Mesenteric fat pad (tissue), 1 donor: ENCODE data around the gene BSN. TPM values are rescaled to one million over a fixed set of nuclear protein-coding genes. Genes with fewer than 3 reads are reported as not detected.

ENCODE experiments used
- DNase-seq: peaks from one replicate; pipeline ENCODE4 v3.0.0-alpha.2; 2020; ENCODE audit warnings: low spot score
- total RNA-seq: library from RNA; stranded (reverse); fragmentation: NEBNext Ultra II Directional; extraction: Animal tissue kit (Norgen Biotek cat#: 25700); gene quantifications from one replicate; pipeline ENCODE4 v1.2.1, GENCODE V29; 2021
- donor health status: DM: yes; HTN: yes; CAD: no.

The BSN gene
- total RNA-seq, 1 donor from 2014 or later: 0.16 TPM

DNA sequence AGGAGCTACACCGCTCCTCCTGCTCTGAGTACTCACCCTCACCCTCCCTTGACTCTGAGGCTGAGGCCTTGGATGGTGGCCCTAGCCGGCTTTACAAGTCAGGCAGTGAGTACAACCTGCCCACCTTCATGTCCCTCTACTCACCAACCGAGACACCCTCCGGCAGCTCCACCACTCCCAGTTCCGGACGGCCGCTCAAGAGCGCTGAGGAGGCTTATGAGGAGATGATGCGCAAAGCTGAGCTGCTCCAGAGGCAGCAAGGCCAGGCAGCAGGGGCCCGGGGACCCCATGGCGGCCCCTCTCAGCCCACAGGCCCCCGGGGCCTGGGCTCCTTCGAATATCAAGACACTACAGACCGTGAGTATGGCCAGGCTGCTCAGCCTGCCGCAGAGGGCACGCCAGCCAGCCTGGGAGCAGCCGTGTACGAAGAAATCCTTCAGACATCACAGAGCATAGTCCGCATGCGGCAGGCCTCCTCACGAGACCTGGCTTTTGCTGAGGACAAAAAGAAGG is 98.7 kb downstream of the BSN start:
- no peak for DNase-seq

DNA sequence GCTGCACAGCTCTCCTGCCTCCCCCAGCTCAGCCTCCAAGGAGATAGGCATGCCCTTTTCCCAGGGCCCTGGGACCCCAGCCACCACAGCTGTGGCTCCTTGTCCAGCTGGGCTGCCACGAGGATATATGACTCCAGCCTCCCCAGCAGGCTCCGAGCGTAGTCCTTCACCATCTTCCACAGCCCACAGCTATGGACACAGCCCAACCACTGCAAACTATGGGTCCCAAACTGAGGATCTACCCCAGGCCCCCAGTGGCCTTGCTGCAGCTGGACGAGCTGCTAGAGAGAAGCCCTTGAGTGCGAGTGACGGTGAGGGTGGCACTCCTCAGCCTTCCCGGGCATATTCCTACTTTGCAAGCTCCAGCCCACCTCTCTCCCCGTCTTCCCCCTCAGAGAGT is 99.3 kb downstream of the BSN start:
- no peak for DNase-seq

DNA sequence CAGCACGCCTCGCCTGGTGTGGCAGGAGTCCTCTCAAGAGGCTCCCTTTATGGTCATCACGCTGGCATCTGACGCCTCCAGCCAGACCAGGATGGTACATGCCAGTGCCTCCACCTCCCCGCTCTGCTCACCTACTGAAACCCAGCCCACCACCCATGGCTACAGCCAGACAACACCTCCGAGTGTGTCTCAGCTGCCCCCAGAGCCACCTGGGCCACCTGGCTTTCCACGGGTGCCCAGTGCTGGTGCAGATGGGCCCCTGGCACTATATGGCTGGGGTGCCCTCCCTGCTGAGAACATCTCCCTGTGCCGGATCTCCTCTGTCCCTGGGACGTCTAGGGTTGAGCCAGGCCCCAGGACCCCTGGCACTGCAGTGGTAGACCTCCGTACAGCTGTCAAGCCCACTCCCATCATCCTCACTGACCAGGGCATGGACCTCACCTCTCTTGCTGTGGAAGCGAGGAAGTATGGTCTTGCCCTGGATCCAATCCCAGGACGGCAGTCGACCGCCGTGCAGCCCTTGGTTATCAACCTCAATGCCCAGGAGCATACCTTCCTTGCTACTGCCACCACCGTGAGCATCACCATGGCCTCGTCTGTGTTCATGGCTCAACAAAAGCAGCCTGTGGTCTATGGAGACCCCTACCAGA is 100.0 kb downstream of the BSN start:
- DNase-seq: no peak

DNA sequence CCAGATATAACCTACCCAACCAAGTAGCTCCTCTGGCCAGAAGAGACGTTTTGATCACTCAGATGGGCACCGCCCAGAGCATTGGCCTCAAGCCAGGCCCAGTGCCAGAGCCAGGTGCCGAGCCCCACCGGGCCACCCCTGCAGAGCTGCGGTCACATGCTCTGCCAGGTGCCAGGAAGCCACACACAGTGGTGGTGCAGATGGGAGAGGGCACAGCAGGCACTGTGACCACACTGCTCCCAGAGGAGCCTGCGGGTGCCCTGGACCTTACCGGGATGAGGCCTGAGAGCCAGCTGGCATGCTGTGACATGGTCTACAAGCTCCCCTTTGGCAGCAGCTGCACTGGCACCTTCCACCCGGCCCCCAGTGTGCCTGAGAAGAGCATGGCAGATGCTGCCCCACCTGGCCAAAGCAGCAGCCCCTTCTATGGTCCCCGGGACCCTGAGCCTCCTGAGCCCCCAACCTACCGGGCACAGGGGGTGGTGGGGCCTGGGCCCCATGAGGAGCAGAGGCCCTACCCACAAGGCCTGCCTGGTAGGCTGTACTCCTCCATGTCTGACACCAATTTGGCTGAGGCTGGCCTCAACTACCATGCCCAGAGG is 100.8 kb downstream of the BSN start:
- no peak for DNase-seq

DNA sequence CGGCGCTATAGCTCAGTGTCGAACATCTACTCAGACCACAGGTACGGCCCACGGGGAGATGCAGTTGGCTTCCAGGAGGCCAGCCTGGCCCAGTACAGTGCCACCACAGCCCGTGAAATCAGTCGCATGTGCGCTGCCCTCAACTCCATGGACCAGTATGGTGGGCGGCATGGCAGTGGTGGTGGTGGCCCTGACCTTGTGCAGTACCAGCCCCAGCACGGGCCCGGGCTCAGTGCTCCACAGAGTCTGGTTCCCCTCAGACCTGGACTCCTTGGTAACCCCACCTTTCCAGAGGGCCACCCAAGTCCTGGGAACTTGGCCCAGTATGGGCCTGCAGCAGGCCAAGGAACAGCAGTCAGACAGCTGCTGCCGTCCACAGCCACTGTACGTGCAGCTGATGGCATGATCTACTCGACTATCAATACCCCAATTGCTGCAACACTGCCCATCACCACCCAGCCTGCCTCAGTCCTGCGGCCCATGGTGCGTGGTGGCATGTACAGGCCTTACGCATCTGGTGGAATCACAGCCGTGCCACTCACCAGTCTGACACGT is 101.5 kb downstream of the BSN start:
- no peak for DNase-seq

DNA sequence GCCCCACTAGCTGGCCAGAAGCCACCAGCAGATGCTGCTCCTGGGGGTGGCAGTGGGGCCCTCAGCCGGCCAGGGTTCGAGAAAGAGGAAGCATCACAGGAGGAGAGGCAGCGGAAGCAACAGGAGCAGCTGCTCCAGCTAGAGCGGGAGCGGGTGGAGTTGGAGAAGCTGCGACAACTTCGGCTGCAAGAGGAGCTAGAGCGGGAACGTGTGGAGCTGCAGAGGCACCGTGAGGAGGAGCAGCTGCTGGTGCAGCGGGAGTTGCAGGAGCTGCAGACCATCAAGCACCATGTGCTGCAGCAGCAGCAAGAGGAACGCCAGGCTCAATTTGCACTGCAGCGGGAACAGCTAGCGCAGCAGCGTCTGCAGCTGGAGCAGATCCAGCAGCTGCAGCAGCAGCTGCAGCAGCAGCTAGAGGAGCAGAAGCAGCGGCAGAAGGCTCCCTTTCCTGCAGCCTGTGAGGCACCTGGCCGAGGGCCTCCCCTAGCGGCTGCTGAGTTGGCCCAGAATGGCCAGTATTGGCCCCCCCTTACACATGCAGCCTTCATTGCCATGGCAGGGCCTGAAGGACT is 102.3 kb downstream of the BSN start:
- DNase-seq: no peak

DNA sequence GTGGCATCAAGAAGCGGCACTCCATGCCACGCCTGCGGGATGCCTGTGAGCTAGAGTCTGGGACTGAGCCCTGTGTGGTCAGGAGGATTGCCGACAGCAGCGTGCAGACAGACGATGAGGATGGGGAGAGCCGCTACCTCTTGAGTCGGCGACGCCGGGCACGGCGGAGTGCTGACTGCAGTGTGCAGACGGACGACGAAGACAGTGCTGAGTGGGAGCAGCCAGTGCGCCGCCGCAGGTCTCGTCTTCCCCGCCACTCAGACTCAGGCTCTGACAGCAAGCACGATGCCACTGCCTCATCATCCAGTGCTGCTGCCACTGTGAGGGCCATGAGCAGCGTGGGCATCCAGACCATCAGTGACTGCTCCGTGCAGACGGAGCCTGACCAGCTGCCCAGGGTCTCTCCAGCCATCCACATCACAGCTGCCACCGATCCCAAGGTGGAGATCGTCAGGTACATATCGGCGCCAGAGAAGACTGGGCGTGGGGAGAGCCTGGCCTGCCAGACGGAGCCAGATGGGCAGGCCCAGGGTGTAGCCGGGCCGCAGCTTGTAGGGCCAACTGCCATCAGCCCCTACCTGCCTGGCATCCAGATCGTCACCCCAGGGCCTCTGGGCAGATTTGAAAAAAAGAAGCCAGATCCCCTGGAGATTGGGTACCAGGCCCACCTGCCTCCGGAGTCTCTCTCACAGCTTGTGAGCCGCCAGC is 103.1 kb downstream of the BSN start:
- DNase-seq: no peak

DNA sequence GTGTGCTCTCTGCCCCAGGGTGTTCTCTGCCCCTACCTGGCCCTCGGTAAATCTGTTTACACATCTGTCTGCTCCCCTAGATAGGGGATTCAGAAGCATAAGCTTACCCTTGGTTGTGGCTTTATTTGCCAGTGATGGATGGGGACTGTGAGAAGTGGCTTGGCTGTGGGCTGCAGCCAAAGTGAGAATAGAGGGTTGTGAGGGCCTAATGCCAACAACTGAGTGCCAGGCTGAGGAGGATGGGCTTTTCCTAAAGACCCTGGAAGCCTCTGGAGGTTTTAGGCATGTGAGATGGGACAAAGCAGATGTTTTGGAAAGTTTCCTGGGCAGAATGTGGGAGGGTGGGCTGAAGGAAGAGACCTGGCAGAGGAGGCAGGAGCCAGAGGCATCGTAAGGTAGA is 104.4 kb downstream of the BSN start:
- no peak for DNase-seq

DNA sequence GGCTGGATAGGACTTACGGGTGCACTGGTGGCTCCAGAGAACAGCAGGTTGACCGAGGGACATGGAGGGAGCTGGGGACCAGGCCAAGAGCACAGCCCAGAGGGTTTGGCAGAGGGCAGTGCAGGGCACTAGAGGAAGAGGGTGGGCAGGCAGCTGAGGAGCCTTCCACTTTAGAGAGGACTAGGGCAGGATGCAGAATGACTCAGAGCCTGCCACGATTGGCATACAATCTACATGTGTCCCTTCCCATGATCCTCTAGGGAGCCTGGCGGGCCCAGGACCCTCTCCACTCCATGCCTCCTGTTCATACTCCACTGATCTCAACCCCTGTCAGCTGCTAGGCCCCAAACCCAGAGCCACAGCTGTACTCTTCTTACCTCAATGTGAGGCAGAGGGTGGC is 105.5 kb downstream of the BSN start:
- DNase-seq: no peak

DNA sequence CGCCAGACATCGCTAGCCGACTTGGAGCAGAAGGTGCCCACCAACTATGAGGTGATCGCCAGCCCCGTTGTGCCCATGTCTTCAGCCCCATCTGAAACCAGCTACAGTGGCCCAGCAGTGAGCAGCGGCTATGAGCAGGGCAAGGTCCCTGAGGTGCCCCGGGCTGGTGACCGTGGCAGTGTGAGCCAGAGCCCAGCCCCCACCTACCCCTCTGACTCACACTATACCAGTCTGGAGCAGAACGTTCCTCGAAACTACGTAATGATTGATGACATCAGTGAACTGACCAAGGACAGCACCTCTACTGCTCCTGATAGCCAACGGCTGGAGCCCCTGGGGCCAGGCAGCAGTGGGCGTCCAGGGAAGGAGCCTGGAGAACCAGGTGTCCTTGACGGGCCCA is 107.0 kb downstream of the BSN start:
- no peak for DNase-seq

DNA sequence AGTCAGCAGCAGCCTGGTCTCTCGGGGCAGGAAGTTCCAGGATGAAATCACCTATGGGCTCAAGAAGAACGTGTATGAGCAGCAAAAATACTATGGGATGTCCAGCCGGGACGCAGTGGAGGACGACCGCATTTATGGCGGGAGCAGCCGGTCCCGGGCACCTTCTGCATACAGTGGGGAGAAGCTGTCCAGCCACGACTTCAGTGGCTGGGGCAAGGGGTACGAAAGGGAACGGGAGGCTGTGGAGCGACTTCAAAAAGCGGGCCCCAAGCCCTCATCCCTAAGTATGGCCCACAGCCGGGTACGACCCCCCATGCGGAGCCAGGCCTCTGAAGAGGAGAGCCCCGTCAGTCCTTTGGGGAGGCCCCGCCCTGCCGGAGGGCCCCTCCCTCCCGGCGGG is 107.7 kb downstream of the BSN start:
- no peak for DNase-seq

DNA sequence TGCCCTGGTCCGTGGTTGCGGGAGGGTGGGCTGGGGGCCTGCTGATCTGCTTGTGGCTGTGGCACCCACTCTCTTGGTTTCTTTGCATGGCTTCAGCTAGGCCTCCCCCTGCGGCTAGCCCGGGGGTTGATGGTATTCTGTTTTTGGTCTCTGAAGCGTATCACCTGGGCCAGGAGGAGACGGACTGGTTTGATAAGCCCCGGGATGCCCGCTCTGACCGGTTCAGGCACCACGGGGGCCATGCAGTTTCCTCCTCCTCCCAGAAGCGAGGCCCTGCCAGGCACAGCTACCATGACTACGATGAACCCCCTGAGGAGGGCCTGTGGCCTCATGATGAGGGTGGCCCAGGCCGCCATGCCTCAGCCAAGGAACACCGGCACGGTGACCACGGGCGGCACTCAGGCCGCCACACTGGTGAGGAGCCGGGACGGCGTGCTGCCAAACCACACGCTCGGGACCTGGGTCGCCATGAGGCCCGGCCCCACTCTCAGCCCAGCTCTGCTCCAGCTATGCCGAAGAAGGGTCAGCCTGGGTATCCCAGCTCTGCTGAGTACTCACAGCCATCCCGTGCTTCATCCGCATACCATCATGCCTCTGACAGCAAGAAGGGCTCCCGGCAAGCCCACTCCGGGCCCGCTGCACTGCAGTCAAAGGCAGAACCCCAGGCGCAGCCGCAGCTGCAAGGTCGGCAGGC is 108.6 kb downstream of the BSN start:
- DNase-seq: no peak

DNA sequence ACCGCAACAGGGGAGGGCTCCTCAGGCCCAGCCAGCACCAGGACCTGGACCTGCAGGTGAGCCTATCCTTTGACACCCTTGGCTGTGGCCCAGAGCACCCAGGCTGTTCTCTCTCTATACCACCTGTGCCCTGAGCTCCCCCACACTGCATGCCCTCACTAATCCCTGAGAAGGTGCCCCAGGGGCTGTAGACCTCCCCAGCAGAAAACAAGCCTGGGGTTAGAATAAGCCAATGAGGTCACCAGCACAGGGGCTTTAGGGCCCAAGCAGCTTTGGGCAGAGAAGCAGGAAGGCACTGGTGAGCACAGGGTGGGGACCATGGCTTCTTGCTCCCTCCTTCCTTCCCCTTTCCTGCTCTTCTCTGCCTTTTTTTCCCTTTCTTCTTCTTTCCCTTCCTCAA is 109.6 kb downstream of the BSN start:
- no peak for DNase-seq

DNA sequence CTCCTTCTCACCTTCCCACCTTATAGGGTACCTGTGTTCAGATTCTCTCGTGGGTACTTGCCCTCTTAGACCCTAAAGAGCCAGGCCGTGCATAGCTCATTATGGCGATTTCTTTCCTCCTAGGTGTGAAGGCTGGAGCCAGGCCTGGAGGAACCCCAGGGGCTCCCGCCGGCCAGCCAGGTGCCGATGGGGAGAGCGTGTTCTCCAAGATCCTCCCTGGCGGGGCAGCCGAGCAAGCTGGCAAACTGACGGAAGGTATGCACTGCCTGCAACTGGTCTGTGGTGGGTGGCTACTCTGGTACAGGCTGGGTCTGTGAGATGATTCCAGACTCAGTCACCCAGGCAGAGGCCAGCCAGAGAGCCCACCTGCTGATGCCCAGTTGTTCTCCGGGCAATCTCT is 110.0 kb downstream of the BSN start:
- no peak for DNase-seq

DNA sequence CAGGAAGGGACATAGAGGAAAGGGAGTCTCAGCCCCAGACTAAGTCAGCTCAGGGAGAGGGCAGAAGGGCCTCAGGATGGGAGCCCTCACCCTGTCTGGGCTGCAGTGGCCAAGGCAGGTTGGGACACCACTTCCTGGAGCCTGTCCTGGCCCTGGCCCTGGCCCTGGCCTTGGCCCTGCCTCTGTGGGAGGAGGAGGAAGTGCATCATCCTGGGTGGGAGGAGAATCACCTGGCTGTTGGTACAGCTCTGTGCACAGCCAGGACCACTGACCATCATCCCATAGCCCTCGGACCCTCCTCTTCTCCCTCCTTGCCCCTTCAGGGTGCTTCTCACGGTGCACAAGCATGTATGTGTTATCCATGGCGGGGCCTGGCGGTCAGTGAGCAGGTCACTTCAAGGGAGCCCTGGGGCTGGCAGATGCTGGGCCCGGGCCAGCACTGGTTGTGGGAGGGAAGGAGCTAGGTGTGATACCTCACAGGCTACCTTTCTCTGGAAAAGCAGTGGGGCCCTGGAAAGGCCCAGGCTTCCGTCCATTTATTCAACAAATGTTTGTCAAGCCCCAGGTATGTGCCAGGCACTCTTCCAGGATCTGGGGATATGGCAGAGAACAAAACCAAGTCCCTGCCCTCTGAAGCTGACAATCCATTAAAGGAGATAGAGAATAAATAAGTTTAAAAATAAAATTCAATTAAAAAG is 111.7 kb downstream of the BSN start:
- no peak for DNase-seq

DNA sequence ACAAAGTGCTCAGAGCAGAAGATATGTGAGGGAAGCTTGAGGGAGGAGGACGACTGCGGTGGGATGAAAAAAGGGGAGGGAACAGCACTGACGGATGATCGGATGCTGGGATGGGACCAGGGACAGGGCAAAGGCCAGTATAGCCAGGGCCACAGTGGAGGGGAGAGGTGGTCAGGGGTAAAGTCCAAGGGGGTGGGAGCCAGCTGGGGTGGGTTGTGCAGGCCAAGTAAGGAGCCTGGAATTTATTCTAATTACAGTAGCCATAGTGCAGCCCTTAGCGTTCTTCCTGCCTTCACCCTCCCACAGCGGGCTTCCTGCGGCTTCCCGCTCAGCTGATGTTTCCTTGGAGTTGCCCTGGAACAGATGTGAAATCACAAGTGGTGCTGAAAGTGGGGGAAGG is 112.3 kb downstream of the BSN start:
- no peak for DNase-seq

DNA sequence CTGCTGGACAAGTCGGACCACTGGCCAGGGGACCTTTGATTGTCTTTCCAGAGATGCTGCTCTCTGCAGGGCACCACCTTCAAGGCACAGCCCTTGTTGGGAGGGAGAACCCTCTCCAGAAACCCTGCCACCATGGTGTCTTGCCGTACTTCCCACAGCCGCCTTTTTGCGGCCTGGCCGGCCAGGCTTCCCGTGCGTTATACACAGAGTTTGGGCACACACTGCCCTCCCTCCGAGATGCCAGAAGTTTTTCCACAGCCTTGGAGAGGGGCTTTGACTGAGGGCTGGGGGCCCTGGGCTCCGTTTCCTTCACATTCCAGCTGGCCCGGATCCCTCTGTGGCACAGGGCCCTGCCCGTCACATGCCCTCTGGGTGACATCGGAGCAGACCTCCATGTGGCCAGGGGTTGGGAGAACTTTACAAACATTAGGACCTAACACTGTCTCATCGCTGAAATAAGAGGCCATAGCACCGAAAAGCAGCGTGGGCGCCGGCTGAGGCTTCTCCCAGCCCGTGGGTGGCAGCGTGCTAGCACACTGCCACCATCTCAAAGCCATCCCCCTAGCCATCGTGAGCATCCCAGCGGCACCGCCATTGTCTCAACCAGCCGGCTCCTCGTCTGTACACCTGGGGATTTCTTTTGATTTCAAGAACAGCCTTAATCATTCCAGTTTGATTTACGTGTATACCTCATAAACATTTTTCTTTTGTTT is 113.6 kb downstream of the BSN start:
- DNase-seq: no peak

DNA sequence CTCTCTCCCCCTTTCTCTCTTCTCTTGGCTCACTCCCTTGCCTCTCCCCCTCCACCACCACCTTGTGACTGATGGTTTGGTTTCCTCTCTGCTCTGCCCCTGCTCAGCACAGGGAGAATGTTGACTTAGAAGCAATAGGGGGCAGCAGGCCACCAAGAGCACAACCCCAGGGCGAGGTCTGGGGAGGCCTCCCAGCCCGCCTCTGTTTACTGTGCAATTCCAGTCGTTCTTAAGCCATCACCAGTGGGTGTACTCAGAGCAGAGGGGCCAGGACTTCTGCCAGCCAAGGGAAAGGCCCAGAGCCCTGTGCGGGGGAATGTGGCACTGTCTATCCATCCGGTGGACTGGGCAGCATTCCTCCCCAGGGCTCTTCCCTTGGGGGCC is 114.1 kb downstream of the BSN start:
- no peak for DNase-seq

DNA sequence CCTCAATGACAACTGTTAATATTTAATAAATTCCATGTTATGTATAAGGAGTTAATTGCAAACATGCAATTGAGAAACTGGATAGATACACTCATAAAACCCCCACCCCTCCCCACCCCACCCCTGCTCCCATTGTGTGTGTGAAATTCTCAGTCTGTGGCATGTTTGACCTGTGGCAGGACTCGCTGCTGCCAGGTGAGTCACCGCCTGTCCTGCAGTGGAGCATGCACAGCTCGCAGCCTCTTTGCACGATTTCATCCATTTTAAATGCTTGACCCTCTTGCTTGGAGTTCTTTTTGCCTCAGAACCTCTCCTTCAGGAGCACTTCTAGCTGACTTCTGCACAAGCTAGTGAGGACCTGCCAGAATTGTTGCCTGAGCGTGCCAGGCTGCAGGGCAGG is 114.6 kb downstream of the BSN start:
- DNase-seq: no peak

DNA sequence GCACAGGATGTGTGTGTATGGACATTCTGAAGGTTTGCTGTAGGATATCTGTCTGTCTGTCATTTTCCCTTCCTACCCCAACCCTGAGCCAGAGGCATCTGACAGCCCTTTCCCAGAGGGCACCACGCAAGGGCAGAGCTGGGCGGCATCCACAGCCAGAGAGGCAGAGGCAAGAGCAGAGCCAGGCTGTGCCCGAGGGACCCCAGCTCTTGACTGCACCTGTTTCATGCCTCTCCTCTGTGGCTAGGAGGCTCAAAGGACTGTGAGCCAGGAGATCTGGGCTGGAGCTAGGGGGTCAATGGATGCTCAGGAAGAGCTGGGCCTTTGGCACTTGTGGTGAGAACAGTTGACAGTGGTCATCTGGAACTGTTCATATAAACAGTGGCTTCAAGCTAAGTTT is 115.1 kb downstream of the BSN start:
- no peak for DNase-seq
